CD4-positive, alpha-beta T cell (primary cell): Measurements from ENCODE around the gene CAMKK1. TPM values are rescaled to one million over a fixed set of nuclear protein-coding genes. Genes with fewer than 3 reads are reported as not detected.

ENCODE experiments used
- ATAC-seq: fragments of 200-7000 bp; cut with Tn5 transposase; one replicate; pipeline ENCODE4 v1.10.0; 2022; ENCODE audit warnings: mild to moderate bottlenecking; ENCODE audit not compliant: poor library complexity
- CTCF ChIA-PET: fragments of 350-600 bp; sonication (Branson Sonifier 250); formaldehyde crosslinking; loops from one replicate; lab custom pipeline; 2021; ENCODE audit warnings: antibody characterized with exemption, inconsistent platforms; lab: Charles Lee
- POLR2A ChIA-PET: fragments of 350-600 bp; sonication (Branson Sonifier 250); formaldehyde crosslinking; loops from one replicate; lab custom pipeline; 2021; ENCODE audit warnings: antibody characterized with exemption, inconsistent platforms; lab: Charles Lee
- DNase-seq, 14 experiments: peaks; one replicate each; pipeline ENCODE4 v3.0.0-alpha.2; 2013 to 2020; ENCODE audit warnings: mixed read lengths in 2 of 14
- H3K27ac ChIP-seq, 2 donors: one replicate each; pipeline versions ENCODE4 v1.5.1 to v1.7.0; 2013; ENCODE audit warnings: low read length in 2 of 2, low read depth in 1 of 2, mild to moderate bottlenecking in 1 of 2
- H3K27me3 ChIP-seq, 2 experiments: 1 replicate in 1 of 2; 2 replicates in 1 of 2; pipeline versions ENCODE4 v1.6.1 to v1.7.0; 2013; ENCODE audit warnings: low read length in 2 of 2, control low read depth in 1 of 2, mild to moderate bottlenecking in 1 of 2, moderate library complexity in 1 of 2; ENCODE audit not compliant: insufficient read depth in 2 of 2, control insufficient read depth in 1 of 2
- H3K36me3 ChIP-seq: one replicate; pipeline ENCODE4 v1.6.1; 2013; ENCODE audit warnings: low read length, control low read depth; ENCODE audit not compliant: insufficient read depth
- H3K4me1 ChIP-seq: one replicate; pipeline ENCODE4 v1.6.1; 2013; ENCODE audit warnings: low read length, control low read depth; ENCODE audit not compliant: insufficient read depth
- H3K4me3 ChIP-seq: one replicate; pipeline ENCODE4 v1.5.1; 2013; ENCODE audit warnings: mild to moderate bottlenecking, low read length, moderate library complexity
- H3K9me3 ChIP-seq, 2 experiments: 1 replicate in 1 of 2; 2 replicates in 1 of 2; pipeline versions ENCODE4 v1.6.1 to v1.7.0; 2013; ENCODE audit warnings: low read length in 2 of 2, mild to moderate bottlenecking in 2 of 2, control low read depth in 1 of 2, moderate library complexity in 1 of 2; ENCODE audit not compliant: control insufficient read depth in 1 of 2, insufficient read depth in 1 of 2
- H3K27ac Mint-ChIP-seq: one replicate; pipeline ENCODE4 v1.8.0; 2020; ENCODE audit warnings: mixed read lengths
- H3K27me3 Mint-ChIP-seq: one replicate; pipeline ENCODE4 v1.8.0; 2021; ENCODE audit warnings: mixed read lengths
- H3K36me3 Mint-ChIP-seq: one replicate; pipeline ENCODE4 v1.8.0; 2021; ENCODE audit warnings: low read depth, mixed read lengths
- H3K4me1 Mint-ChIP-seq: one replicate; pipeline ENCODE4 v1.8.0; 2021; ENCODE audit warnings: low read depth, mixed read lengths
- H3K4me3 Mint-ChIP-seq: one replicate; pipeline ENCODE4 v1.8.0; 2020; ENCODE audit warnings: mild to moderate bottlenecking, mixed read lengths
- H3K9me3 Mint-ChIP-seq: one replicate; pipeline ENCODE4 v1.8.0; 2020; ENCODE audit warnings: mixed read lengths
- CTCF ChIP-seq: fragments of 200-600 bp; IDR thresholded peaks from one replicate; pipeline ENCODE4 v1.8.0; 2022; ENCODE audit warnings: antibody characterized with exemption, mild to moderate bottlenecking
- intact Hi-C, 2 experiments: fragments of 100-400 bp; cut with DNase I in 1 of 2; cut with micrococcal nuclease in 1 of 2; formaldehyde crosslinking; loops; one replicate each; pipeline versions ENCODE4 v1.15.1 to v1.9.0; 2023 to 2025; cut with DNase I, micrococcal nuclease
- total RNA-seq, 174 experiments: library from RNA in 2 of 174; stranded (reverse) in 2 of 174; gene quantifications; one replicate each; pipeline ENCODE4 v1.2.3 and lab custom pipeline; 2021 to 2026

CAMKK1 gene
- total RNA-seq, 2 experiments from 2014 or later: 4.8 to 4.9 TPM

GRCh38 chr17:3882276-3882675 lies 10.6 kb downstream of the CAMKK1 start:
- ChIA-PET POLR2A (no interaction called here), CTCF (no interaction called here)
- Mint-ChIP-seq H3K4me1 (peaks cover 12% of the 10 kb centered on the region), H3K36me3 (peaks cover 19% of the 10 kb centered on the region), H3K27ac (no peak overlapping the region), H3K9me3 (no peaks in the 10 kb centered on the region), H3K4me3 (no peak overlapping the region), H3K27me3 (no peaks in the 10 kb centered on the region)
- peaks cover 17% of the 10 kb centered on the region for H3K36me3 ChIP-seq
- H3K27me3 ChIP-seq: no peaks in the 10 kb centered on the region
- no peaks in the 10 kb centered on the region for H3K9me3 ChIP-seq
- H3K4me3 ChIP-seq: no peak overlapping the region
- peaks cover 14% of the 10 kb centered on the region for H3K4me1 ChIP-seq
- TF ChIP-seq CTCF: no peak
- no peak overlapping the region for H3K27ac ChIP-seq
- no peak for ATAC-seq
- no peak for DNase-seq
- intact Hi-C loops: no loop called here

GRCh38 chr17:3880983-3881382 lies 11.9 kb downstream of the CAMKK1 start:
- no peak overlapping the region for H3K27ac Mint-ChIP-seq
- ATAC-seq: no peak
- TF ChIP-seq CTCF: no peak
- H3K4me1 Mint-ChIP-seq: no peaks in the 10 kb centered on the region
- H3K36me3 Mint-ChIP-seq: peaks cover 29% of the 10 kb centered on the region
- H3K9me3 ChIP-seq: no peaks in the 10 kb centered on the region
- no peaks in the 10 kb centered on the region for H3K9me3 Mint-ChIP-seq
- no peak for DNase-seq
- H3K36me3 ChIP-seq: peaks cover 17% of the 10 kb centered on the region
- ChIA-PET CTCF (no interaction called here), POLR2A (interaction anchor here (0.8 kb wide), 1 partner anchor 24 kb away, joined by 3 read pairs; no protein-coding TSS in a partner anchor)
- H3K4me3 ChIP-seq: no peak overlapping the region
- no peaks in the 10 kb centered on the region for H3K27me3 ChIP-seq
- no peak overlapping the region for H3K27ac ChIP-seq
- intact Hi-C loops: no loop called here
- no peak overlapping the region for H3K4me3 Mint-ChIP-seq
- H3K27me3 Mint-ChIP-seq: no peaks in the 10 kb centered on the region
- peaks cover 1% of the 10 kb centered on the region for H3K4me1 ChIP-seq

GRCh38 chr17:3879591-3880417 lies 13.0 kb downstream of the CAMKK1 start:
- ATAC-seq (no peak), DNase-seq (no peak)
- Histone ChIP-seq H3K27ac (no peak overlapping the region), H3K4me1 (no peaks in the 10 kb centered on the region), H3K4me3 (no peak overlapping the region), H3K36me3 (peaks cover 11% of the 10 kb centered on the region), H3K27me3 (no peaks in the 10 kb centered on the region), H3K9me3 (no peaks in the 10 kb centered on the region)
- Mint-ChIP-seq H3K27ac (no peak overlapping the region), H3K27me3 (no peaks in the 10 kb centered on the region), H3K4me1 (no peaks in the 10 kb centered on the region), H3K36me3 (peaks cover 32% of the 10 kb centered on the region), H3K4me3 (no peak overlapping the region), H3K9me3 (no peaks in the 10 kb centered on the region)
- no peak for TF ChIP-seq CTCF
- intact Hi-C loops: no loop called here
- ChIA-PET CTCF (no interaction called here), POLR2A (interaction anchor here (1.4 kb wide), 1 partner anchor 13 kb away, joined by 3 read pairs; the partner anchor contains the start of gene CAMKK1)
